Trophoblast cell (in vitro differentiated cells and primary cell): ENCODE data around the gene KISS1R.

Experiments
- DNase-seq, 2 donors: peaks; one replicate each; pipeline ENCODE4 v3.0.0-alpha.2; 2016
- H2AFZ ChIP-seq: 2 replicates; pipeline ENCODE4 v1.6.1; 2013; ENCODE audit warnings: low read length, moderate library complexity, mild to moderate bottlenecking; ENCODE audit not compliant: insufficient read depth, poor library complexity
- H2AK5ac ChIP-seq: 2 replicates; pipeline ENCODE4 v1.6.1; 2013; ENCODE audit warnings: mild to moderate bottlenecking, low read length
- H2BK120ac ChIP-seq: 2 replicates; pipeline ENCODE4 v1.6.1; 2013; ENCODE audit warnings: low read length, mild to moderate bottlenecking, moderate library complexity; ENCODE audit not compliant: insufficient read depth, poor library complexity
- H2BK12ac ChIP-seq: 2 replicates; pipeline ENCODE4 v1.6.1; 2013; ENCODE audit warnings: mild to moderate bottlenecking, low read length, moderate library complexity
- H2BK5ac ChIP-seq: 2 replicates; pipeline ENCODE4 v1.6.1; 2013; ENCODE audit warnings: low read length, low read depth, moderate library complexity, mild to moderate bottlenecking; ENCODE audit not compliant: poor library complexity
- H3K14ac ChIP-seq: 2 replicates; pipeline ENCODE4 v1.6.1; 2013; ENCODE audit warnings: mild to moderate bottlenecking, low read length
- H3K18ac ChIP-seq: 2 replicates; pipeline ENCODE4 v1.6.1; 2013; ENCODE audit warnings: mild to moderate bottlenecking, low read length
- H3K23ac ChIP-seq: 2 replicates; pipeline ENCODE4 v1.6.1; 2013; ENCODE audit warnings: low read length
- H3K27ac ChIP-seq: 2 replicates; pipeline ENCODE4 v1.5.1; 2013; ENCODE audit warnings: low read depth, mild to moderate bottlenecking, inconsistent platforms, low read length, moderate library complexity
- H3K27me3 ChIP-seq: 2 replicates; pipeline ENCODE4 v1.6.1; 2013; ENCODE audit warnings: inconsistent platforms, mild to moderate bottlenecking, low read length, moderate library complexity; ENCODE audit not compliant: insufficient read depth
- H3K36me3 ChIP-seq, 2 experiments: 1 replicate in 1 of 2; 2 replicates in 1 of 2; pipeline ENCODE4 v1.6.1; 2013; ENCODE audit warnings: low read length in 2 of 2, mild to moderate bottlenecking in 2 of 2, moderate library complexity in 1 of 2; ENCODE audit not compliant: insufficient read depth in 2 of 2, control insufficient read depth in 1 of 2
- H3K4ac ChIP-seq: 2 replicates; pipeline ENCODE4 v1.6.1; 2013; ENCODE audit warnings: low read depth, mild to moderate bottlenecking, low read length, moderate library complexity
- H3K4me1 ChIP-seq, 2 experiments: 1 replicate in 1 of 2; 2 replicates in 1 of 2; pipeline ENCODE4 v1.6.1; 2013; ENCODE audit warnings: low read length in 2 of 2, mild to moderate bottlenecking in 2 of 2, moderate library complexity in 1 of 2; ENCODE audit not compliant: insufficient read depth in 2 of 2, control insufficient read depth in 1 of 2
- H3K4me2 ChIP-seq: 2 replicates; pipeline ENCODE4 v1.6.1; 2013; ENCODE audit warnings: inconsistent platforms, mild to moderate bottlenecking, low read length, moderate library complexity
- H3K4me3 ChIP-seq: 2 replicates; pipeline ENCODE4 v1.5.1; 2013; ENCODE audit warnings: mild to moderate bottlenecking, low read depth, low read length, inconsistent platforms
- H3K79me1 ChIP-seq: one replicate; pipeline ENCODE4 v1.6.1; 2013; ENCODE audit warnings: low read length
- H3K79me2 ChIP-seq: 2 replicates; pipeline ENCODE4 v1.6.1; 2013; ENCODE audit warnings: low read length, mild to moderate bottlenecking; ENCODE audit not compliant: control insufficient read depth, insufficient read depth, poor library complexity
- H3K9ac ChIP-seq: 2 replicates; pipeline ENCODE4 v1.6.1; 2013; ENCODE audit warnings: mild to moderate bottlenecking, low read length
- H3K9me3 ChIP-seq: 2 replicates; pipeline ENCODE4 v1.6.1; 2013; ENCODE audit warnings: low read depth, mild to moderate bottlenecking, control low read depth, inconsistent platforms, low read length; ENCODE audit not compliant: insufficient read depth
- H4K12ac ChIP-seq: 2 replicates; pipeline ENCODE4 v1.6.1; 2013; ENCODE audit warnings: low read depth, mild to moderate bottlenecking, low read length, moderate library complexity
- H4K8ac ChIP-seq: 2 replicates; pipeline ENCODE4 v1.6.1; 2013; ENCODE audit warnings: low read depth, mild to moderate bottlenecking, low read length, moderate library complexity
- H4K91ac ChIP-seq: one replicate; pipeline ENCODE4 v1.6.1; 2013; ENCODE audit warnings: low read depth, mild to moderate bottlenecking, low read length, moderate library complexity
- WGBS: extraction: QIAGEN DNeasy Blood & Tissue Kit; methylation state at CpG from one replicate; pipeline ENCODE4 v1.1.7; 2013; ENCODE audit warnings: missing lambda C conversion rate; ENCODE audit not compliant: insufficient read length, insufficient coverage; ENCODE audit errors: extremely low coverage; 5-methylcytosine and 5-hydroxymethylcytosine counted together

Gene KISS1R

DNA sequence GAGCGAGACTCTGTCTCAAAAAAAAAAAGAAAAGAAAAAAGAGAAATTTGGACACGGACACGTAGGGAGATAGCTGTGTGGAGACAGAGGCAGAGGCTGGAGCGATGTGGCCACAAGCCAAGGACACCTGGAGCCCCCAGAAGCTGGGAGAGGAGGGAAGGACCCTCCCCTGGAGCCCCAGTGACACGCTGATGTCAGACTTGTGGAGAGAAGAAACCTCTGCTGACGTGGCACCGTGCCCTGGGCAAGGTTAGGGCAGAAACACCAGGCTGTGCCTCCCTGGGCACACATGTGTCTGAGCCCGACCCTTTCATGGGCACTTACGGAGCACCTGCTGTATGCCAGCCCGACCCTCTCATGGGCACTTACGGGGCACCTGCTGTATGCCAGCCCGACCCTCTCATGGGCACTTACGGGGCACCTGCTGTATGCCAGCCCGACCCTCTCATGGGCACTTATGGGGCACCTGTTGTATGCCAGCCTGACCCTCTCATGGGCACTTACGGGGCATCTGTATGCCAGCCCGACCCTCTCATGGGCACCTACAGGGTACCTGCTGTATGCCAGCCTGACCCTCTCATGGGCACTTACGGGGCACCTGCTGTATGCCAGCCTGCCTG, 26.5 kb downstream of the KISS1R start:
- Histone ChIP-seq H2BK12ac (no peak overlapping the region), H3K79me1 (peaks cover 9% of the 10 kb centered on the region), H3K4ac (peak overlapping the region; percentile 95), H3K4me2 (no peak overlapping the region), H4K91ac (no peak overlapping the region), H2BK120ac (no peak overlapping the region), H3K18ac (no peak overlapping the region), H2AFZ (no peak overlapping the region), H3K79me2 (peaks cover 61% of the 10 kb centered on the region), H2AK5ac (no peak overlapping the region), H3K23ac (no peak overlapping the region), H3K14ac (no peak overlapping the region), H3K27ac (no peak overlapping the region), H3K27me3 (no peaks in the 10 kb centered on the region), H3K36me3 (peaks cover 82 to 86% of the 10 kb centered on the region in 2 experiments), H3K4me1 (peaks cover 40 to 44% of the 10 kb centered on the region in 2 experiments), H3K9me3 (peaks cover 3% of the 10 kb centered on the region), H3K9ac (no peak overlapping the region), H4K12ac (no peak overlapping the region), H3K4me3 (no peak overlapping the region), H4K8ac (no peak overlapping the region), H2BK5ac (no peak overlapping the region)
- no CpG with 5 or more reads among the region's 17 CpGs for WGBS
- DNase-seq = no peak

DNA sequence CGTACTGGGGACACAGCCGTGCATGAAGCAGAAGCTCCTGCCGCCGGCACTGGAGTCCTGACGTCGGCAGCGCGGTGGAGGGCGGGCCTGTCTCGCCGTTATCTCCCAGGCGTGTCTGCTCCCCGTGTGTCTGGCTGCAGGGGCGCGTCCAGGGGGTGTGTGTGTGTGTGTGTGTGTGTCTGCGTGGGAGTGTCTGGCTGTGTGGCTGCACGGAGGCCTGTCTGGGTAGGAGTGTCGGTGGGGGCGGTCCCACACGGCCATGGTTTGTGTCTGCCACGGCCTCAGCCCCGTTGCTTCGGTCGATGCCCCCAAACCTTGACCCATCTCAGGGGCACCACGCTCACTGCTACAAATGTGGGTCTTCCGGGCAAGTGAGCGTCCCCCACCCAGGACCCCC, 27.0 kb downstream of the KISS1R start:
- Histone ChIP-seq H3K4me1 (peaks cover 44 to 48% of the 10 kb centered on the region in 2 experiments), H3K23ac (no peak overlapping the region), H3K9me3 (peaks cover 3% of the 10 kb centered on the region), H2AK5ac (no peak overlapping the region), H3K4me2 (no peak overlapping the region), H2BK5ac (no peak overlapping the region), H3K4me3 (no peak overlapping the region), H3K4ac (peak overlapping the region; percentile 95), H3K9ac (no peak overlapping the region), H3K18ac (no peak overlapping the region), H4K12ac (no peak overlapping the region), H2BK12ac (no peak overlapping the region), H3K79me2 (peaks cover 65% of the 10 kb centered on the region), H4K8ac (no peak overlapping the region), H3K27me3 (no peaks in the 10 kb centered on the region), H3K36me3 (peaks cover 86 to 88% of the 10 kb centered on the region in 2 experiments), H3K27ac (no peak overlapping the region), H3K79me1 (peaks cover 14% of the 10 kb centered on the region), H4K91ac (no peak overlapping the region), H3K14ac (no peak overlapping the region), H2AFZ (no peak overlapping the region), H2BK120ac (no peak overlapping the region)
- peak in 1 of 2 donors; percentile 53 for DNase-seq
- WGBS = no CpG with 5 or more reads among the region's 27 CpGs

- H3K14ac ChIP-seq = no peak overlapping the region
- peaks cover 64% of the 10 kb centered on the region for H3K79me2 ChIP-seq
- no peak overlapping the region for H3K4me3 ChIP-seq
- peaks cover 3% of the 10 kb centered on the region for H3K9me3 ChIP-seq
- DNase-seq = no peak
- no peak overlapping the region for H3K4me2 ChIP-seq
- no peak overlapping the region for H3K23ac ChIP-seq
- H3K18ac ChIP-seq = peak overlapping the region; percentile 16
- no peak overlapping the region for H3K27ac ChIP-seq
- WGBS = no CpG with 5 or more reads among the region's 22 CpGs
- no peak overlapping the region for H3K9ac ChIP-seq
- H4K12ac ChIP-seq = no peak overlapping the region
- H3K4me1 ChIP-seq = peaks cover 39 to 44% of the 10 kb centered on the region in 2 experiments
- no peak overlapping the region for H2BK120ac ChIP-seq
- H3K79me1 ChIP-seq = peaks cover 12% of the 10 kb centered on the region
- H3K4ac ChIP-seq = peak overlapping the region; percentile 95
- no peak overlapping the region for H2BK5ac ChIP-seq
- peaks cover 81 to 87% of the 10 kb centered on the region in 2 experiments for H3K36me3 ChIP-seq
- no peaks in the 10 kb centered on the region for H3K27me3 ChIP-seq
- no peak overlapping the region for H2BK12ac ChIP-seq
- H2AK5ac ChIP-seq = no peak overlapping the region
- no peak overlapping the region for H4K91ac ChIP-seq
- no peak overlapping the region for H2AFZ ChIP-seq
- no peak overlapping the region for H4K8ac ChIP-seq
These were observed 27.6 kb downstream of the KISS1R start for GRCh38 chr19:944663-945241.

DNA sequence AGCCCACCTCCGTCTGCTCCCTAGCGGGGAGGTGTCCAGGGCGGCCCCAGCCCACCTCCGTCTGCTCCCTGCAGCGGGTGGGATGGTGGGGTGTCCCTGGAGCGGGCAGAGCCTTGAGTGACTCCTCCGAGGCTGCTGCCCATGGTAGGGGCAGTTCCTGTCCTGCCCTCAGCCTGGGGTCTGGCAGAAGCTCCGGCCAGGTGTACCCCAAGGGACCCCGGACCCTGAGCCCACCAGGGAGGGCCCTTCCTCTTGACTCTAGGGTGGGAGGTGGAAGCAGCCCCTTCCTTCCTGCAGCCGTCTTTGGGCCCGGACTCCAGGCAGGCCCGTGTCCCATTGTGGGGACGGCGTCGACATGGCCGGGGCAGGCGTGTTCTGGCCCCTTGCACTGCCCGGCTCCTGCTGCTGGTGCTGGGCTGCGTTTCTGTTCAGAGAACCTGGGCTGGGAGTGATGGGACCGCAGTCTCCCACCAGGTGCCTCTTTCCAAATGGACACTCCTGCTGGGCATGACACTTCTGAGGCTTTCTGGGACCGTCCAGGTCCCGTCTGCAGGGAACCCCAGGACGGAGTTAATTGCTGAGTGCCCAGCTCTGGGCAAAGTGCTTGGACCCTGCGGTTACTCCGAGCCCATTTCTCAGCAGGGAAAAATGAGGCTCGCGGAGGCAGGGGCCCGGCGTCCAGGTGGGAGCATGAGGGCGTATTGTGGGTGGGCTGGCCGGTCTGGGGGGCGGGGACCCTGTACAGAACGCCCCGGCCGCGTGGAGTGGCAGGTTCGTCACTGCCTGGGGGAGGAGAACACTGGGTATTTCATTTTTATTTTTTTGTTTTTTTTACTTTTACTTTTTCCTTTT, 28.5 kb downstream of the KISS1R start:
- no CpG with 5 or more reads among the region's 37 CpGs for WGBS

More for the DNA sequence above, 28.5 kb downstream of the KISS1R start:
- H3K4me3 ChIP-seq = no peak overlapping the region
- peak overlapping the region; percentile 13 for H3K14ac ChIP-seq
- H3K36me3 ChIP-seq = peaks cover 77 to 85% of the 10 kb centered on the region in 2 experiments
- H3K9me3 ChIP-seq = peaks cover 3% of the 10 kb centered on the region
- no peak overlapping the region for H4K12ac ChIP-seq
- H2AFZ ChIP-seq = no peak overlapping the region
- H3K4me2 ChIP-seq = no peak overlapping the region
- no peak overlapping the region for H2BK120ac ChIP-seq
- H3K79me1 ChIP-seq = peaks cover 14% of the 10 kb centered on the region
- no peak overlapping the region for H4K91ac ChIP-seq
- peak overlapping the region; percentile 2 for H3K18ac ChIP-seq
- no peak overlapping the region for H4K8ac ChIP-seq
- DNase-seq = peak in 1 of 2 donors; percentile 49
- peaks cover 43 to 46% of the 10 kb centered on the region in 2 experiments for H3K4me1 ChIP-seq
- peak overlapping the region; percentile 95 for H3K4ac ChIP-seq
- no peak overlapping the region for H2BK5ac ChIP-seq
- H3K23ac ChIP-seq = no peak overlapping the region
- H2AK5ac ChIP-seq = no peak overlapping the region
- no peaks in the 10 kb centered on the region for H3K27me3 ChIP-seq
- peaks cover 58% of the 10 kb centered on the region for H3K79me2 ChIP-seq
- H3K27ac ChIP-seq = peak overlapping the region; percentile 23
- H2BK12ac ChIP-seq = no peak overlapping the region
- H3K9ac ChIP-seq = no peak overlapping the region
